Lower leg skin (tissue), 4 donors: Measurements from ENCODE around the gene DYNLT5. TPM values are rescaled to one million over a fixed set of nuclear protein-coding genes. Genes with fewer than 3 reads are reported as not detected.

ENCODE experiments used
- DNase-seq, 2 donors: peaks; one replicate each; pipeline ENCODE4 v3.0.0-alpha.2; 2019; ENCODE audit warnings: low spot score in 2 of 2
- H3K4me3 ChIP-seq: fragments of 200-600 bp; sonication (generic); 2 replicates; pipeline ENCODE4 v1.5.1; 2017; ENCODE audit warnings: mild to moderate bottlenecking, low read depth; ENCODE audit not compliant: poor library complexity, severe bottlenecking
- CTCF ChIP-seq, 3 donors: fragments of 450-650 bp; IDR thresholded peaks; one replicate each; pipeline ENCODE4 v1.5.1; 2016; ENCODE audit warnings: antibody characterized with exemption in 3 of 3, mild to moderate bottlenecking in 3 of 3, moderate library complexity in 2 of 3
- POLR2A ChIP-seq, 2 donors: fragments of 450-650 bp; IDR thresholded peaks; one replicate each; pipeline ENCODE4 v1.6.1; 2016 to 2017; ENCODE audit warnings: antibody characterized with exemption in 2 of 2, mild to moderate bottlenecking in 1 of 2, moderate library complexity in 1 of 2
- WGBS, 2 donors: methylation state at CpG; one replicate each; pipeline ENCODE4 v1.1.5; 2018; 5-methylcytosine and 5-hydroxymethylcytosine counted together
- intact Hi-C: fragments of 100-400 bp; cut with DNase I; formaldehyde crosslinking; loops from one replicate; pipeline ENCODE4 v1.15.0; 2023; ENCODE audit warnings: low total_unique reads
- total RNA-seq, 4 donors: library from RNA; depleted of rRNA; stranded (reverse); fragments of >200 nt; gene quantifications; one replicate each; pipeline ENCODE4 v1.1.0, GENCODE V29; 2016

The DYNLT5 gene
- total RNA-seq, 4 donors from 2014 or later = 0.83 to 1.0 (median 0.97) TPM; not detected in 1

DNA sequence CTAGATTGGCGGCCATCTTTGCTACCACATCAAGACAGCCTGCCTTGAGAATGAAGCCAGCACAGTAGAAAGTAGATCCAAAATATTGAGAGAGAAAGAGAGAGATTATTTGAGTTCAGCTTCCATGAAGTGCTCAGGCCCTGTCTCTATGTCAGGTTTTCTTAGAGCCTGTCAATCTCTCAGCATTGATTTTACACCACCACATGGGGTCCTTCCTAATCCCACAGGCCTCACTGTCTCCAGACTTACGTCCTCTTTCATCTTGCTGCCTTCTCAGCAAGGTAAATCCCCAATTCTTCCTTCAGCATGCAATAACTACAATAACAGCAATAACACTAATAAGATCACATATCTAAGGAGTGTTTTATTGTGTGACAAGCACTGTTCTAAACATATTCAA lies 21.0 kb downstream of the DYNLT5 start:
- 94 to 97% methylated on average over 2 of the region's 2 CpGs for WGBS, 2 donors
- TF ChIP-seq POLR2A (IDR thresholded peaks at IDR 0.05) = no peak
- no peak for TF ChIP-seq CTCF (IDR thresholded peaks at IDR 0.05)
- intact Hi-C loops = no loop called here
- no peak overlapping the region for H3K4me3 ChIP-seq
- DNase-seq = no peak

GRCh38 chr1:66774438-66774837 lies 22.2 kb downstream of the DYNLT5 start:
- 69 to 71% methylated on average over 2 of the region's 2 CpGs for WGBS, 2 donors

GRCh38 chr1:66775646-66776045 lies 23.4 kb downstream of the DYNLT5 start:
- TF ChIP-seq POLR2A (IDR thresholded peaks at IDR 0.05) (no peak), CTCF (IDR thresholded peaks at IDR 0.05) (no peak)
- intact Hi-C loops = no loop called here
- 91 to 94% methylated on average over 3 of the region's 3 CpGs for WGBS, 2 donors
- no peak for DNase-seq
- H3K4me3 ChIP-seq = no peak overlapping the region

More at GRCh38 chr1:66774438-66774837, 22.2 kb downstream of the DYNLT5 start:
- intact Hi-C loops = no loop called here
- DNase-seq = no peak
- no peak overlapping the region for H3K4me3 ChIP-seq
- TF ChIP-seq POLR2A (IDR thresholded peaks at IDR 0.05) = no peak
- TF ChIP-seq CTCF (IDR thresholded peaks at IDR 0.05) = no peak

DNA sequence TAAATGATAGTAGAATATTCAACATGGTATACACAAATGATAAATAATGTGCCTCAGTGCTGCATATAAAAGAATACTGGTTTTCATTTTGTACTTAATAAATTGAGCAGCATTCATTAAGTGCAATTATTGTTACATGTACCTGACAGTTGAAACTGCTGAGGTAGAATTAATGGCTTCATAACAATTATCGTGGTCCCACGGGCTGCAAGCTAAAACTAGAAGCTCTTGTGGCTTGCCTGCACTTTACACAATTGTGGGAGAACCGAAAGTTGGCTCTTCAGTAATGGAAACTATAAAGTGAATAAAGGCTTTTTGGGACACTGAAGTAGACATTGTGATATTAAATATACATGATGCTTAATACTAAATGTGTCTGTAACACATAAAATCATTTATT lies 25.6 kb downstream of the DYNLT5 start:
- no peak for TF ChIP-seq POLR2A (IDR thresholded peaks at IDR 0.05)
- no peak for TF ChIP-seq CTCF (IDR thresholded peaks at IDR 0.05)
- no peak overlapping the region for H3K4me3 ChIP-seq
- WGBS, 2 donors = 52 to 53% methylated on average over 3 of the region's 3 CpGs
- intact Hi-C loops = no loop called here
- DNase-seq = no peak

DNA sequence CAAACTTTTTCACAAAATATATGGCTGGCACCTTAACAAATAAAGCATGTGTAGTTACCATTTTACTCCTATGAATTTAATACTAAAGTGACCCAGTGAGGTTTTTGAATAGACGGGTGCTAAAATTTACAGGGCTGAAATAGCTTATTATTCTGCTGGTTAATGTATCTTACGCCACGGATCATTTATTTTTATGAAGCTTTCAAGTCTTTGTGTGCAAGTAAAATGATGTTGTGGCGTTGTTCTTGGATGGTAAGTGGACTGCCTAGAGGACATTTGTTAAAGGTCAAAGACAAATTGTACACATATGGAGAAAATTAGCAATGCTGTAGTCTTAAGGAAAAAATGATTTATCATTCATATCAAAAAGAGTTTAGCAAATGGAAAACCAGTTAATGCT lies 26.0 kb downstream of the DYNLT5 start:
- DNase-seq = no peak
- 51 to 58% methylated on average over 4 of the region's 4 CpGs for WGBS, 2 donors
- no peak overlapping the region for H3K4me3 ChIP-seq
- intact Hi-C loops = no loop called here
- TF ChIP-seq CTCF (IDR thresholded peaks at IDR 0.05) = no peak

- H3K4me3 ChIP-seq = no peak overlapping the region
- TF ChIP-seq POLR2A (IDR thresholded peaks at IDR 0.05) = no peak
- no peak for TF ChIP-seq CTCF (IDR thresholded peaks at IDR 0.05)
- WGBS, 2 donors = 48 to 69% methylated on average over 4 of the region's 4 CpGs
- intact Hi-C loops = no loop called here
- DNase-seq = no peak
Observed at GRCh38 chr1:66778969-66779368, 26.7 kb downstream of the DYNLT5 start.
